GM23248 (cell line): ENCODE results near the gene NUB1.

Source experiments
- EZH2 ChIP-seq: fragments of 200-600 bp; sonication (generic); IDR thresholded peaks from 2 replicates; pipeline ENCODE4 v1.6.1; 2018; ENCODE audit warnings: antibody characterized with exemption, mild to moderate bottlenecking; ENCODE audit not compliant: insufficient read depth, poor library complexity, severe bottlenecking
- EZH2phosphoT487 ChIP-seq: fragments of 200-600 bp; sonication (generic); IDR thresholded peaks from 2 replicates; pipeline ENCODE4 v1.6.1; 2018; ENCODE audit warnings: antibody characterized with exemption, moderate library complexity, mild to moderate bottlenecking, low read depth; ENCODE audit not compliant: insufficient read depth

DNA sequence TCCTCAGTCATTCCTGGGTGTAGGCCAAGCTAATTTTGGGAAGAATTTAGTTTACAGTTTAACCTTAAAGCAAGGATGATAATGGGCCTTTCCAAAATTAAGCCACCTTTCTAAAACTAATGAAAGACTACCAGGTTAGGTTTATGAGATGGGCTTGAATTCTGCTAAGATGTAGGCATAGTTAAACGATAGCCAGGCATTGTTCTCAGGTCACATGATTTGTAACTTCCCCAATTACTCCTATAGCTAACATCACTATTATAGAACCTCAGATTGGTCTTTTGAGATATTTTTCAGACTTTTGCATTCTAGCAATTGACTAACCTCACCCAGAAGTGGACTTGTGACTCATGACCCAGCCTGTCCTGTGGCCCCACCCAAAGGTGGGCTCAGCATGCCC lies 7.0 kb upstream of the NUB1 start:
- TF ChIP-seq EZH2 (no peak), EZH2phosphoT487 (no peak)
